HG03565 (cell line): ENCODE measurements around the gene COG3.

ENCODE experiments used
- ATAC-seq: cut with Tn5 transposase; IDR thresholded peaks from one replicate; pipeline ENCODE4 v1.9.1; 2021; ENCODE audit warnings: mild to moderate bottlenecking, moderate library complexity; ENCODE audit not compliant: unreplicated experiment

COG3 gene

GRCh38 chr13:45503658-45504057 lies 38.9 kb downstream of the COG3 start:
- ATAC-seq, result no peak

- no peak for ATAC-seq
Measured at GRCh38 chr13:45506811-45507210, 42.1 kb downstream of the COG3 start.

- no peak for ATAC-seq
Measured at GRCh38 chr13:45508776-45509175, 44.0 kb downstream of the COG3 start.

- no peak for ATAC-seq
Measured at GRCh38 chr13:45510672-45511071, 45.9 kb downstream of the COG3 start.

- ATAC-seq, result peak; percentile 46
Measured at GRCh38 chr13:45511310-45512097, 46.8 kb downstream of the COG3 start.

GRCh38 chr13:45512098-45512496 lies 47.4 kb downstream of the COG3 start:
- ATAC-seq, result no peak

GRCh38 chr13:45516757-45517156 lies 52.0 kb downstream of the COG3 start:
- no peak for ATAC-seq

- ATAC-seq, result no peak
Measured at GRCh38 chr13:45518525-45519245, 53.9 kb downstream of the COG3 start.

- no peak for ATAC-seq
Measured at GRCh38 chr13:45519493-45519892, 54.8 kb downstream of the COG3 start.

GRCh38 chr13:45521297-45521696 lies 56.6 kb downstream of the COG3 start:
- no peak for ATAC-seq

- no peak for ATAC-seq
Measured at GRCh38 chr13:45522571-45522970, 57.8 kb downstream of the COG3 start.

- no peak for ATAC-seq
Measured at GRCh38 chr13:45527699-45528462, 63.1 kb downstream of the COG3 start.

- no peak for ATAC-seq
Measured at GRCh38 chr13:45529758-45530157, 65.0 kb downstream of the COG3 start.

- ATAC-seq, result no peak
Measured at GRCh38 chr13:45534604-45535003, 69.9 kb downstream of the COG3 start.

- ATAC-seq, result no peak
Measured at GRCh38 chr13:45536224-45536623, 71.5 kb downstream of the COG3 start.

- no peak for ATAC-seq
Measured at GRCh38 chr13:45537516-45537915, 72.8 kb downstream of the COG3 start.

- no peak for ATAC-seq
Measured at GRCh38 chr13:45538382-45538781, 73.6 kb downstream of the COG3 start.

GRCh38 chr13:45540195-45540594 lies 75.5 kb downstream of the COG3 start:
- ATAC-seq, result no peak

- no peak for ATAC-seq
Measured at GRCh38 chr13:45540864-45541263, 76.1 kb downstream of the COG3 start.

- no peak for ATAC-seq
Measured at GRCh38 chr13:45541806-45542205, 77.1 kb downstream of the COG3 start.

- no peak for ATAC-seq
Measured at GRCh38 chr13:45542391-45542790, 77.7 kb downstream of the COG3 start.

GRCh38 chr13:45542878-45543277 lies 78.1 kb downstream of the COG3 start:
- ATAC-seq, result no peak
